Esophagus squamous epithelium (tissue), 5 donors: ENCODE results near the gene FNDC3A. TPM values are rescaled to one million over a fixed set of nuclear protein-coding genes. Genes with fewer than 3 reads are reported as not detected.

Experiments used
- DNase-seq: peaks from one replicate; lab custom pipeline; 2025; lab: John Stamatoyannopoulos, UW
- H3K27ac ChIP-seq, 4 donors: fragments of 200-600 bp; sonication (generic); one replicate each; pipeline ENCODE4 v1.5.1; 2016 to 2019; ENCODE audit warnings: mild to moderate bottlenecking in 1 of 4
- H3K27me3 ChIP-seq, 4 donors: fragments of 200-600 bp; sonication (generic); 1 replicate in 3 of 4; 2 replicates in 1 of 4; pipeline versions ENCODE4 v1.5.1 to v1.6.0; 2017 to 2021; ENCODE audit warnings: antibody characterized with exemption in 1 of 4
- H3K36me3 ChIP-seq, 3 donors: fragments of 200-600 bp; sonication (generic); one replicate each; pipeline ENCODE4 v1.5.1; 2016 to 2019
- H3K4me1 ChIP-seq, 3 donors: fragments of 200-600 bp; sonication (generic); one replicate each; pipeline ENCODE4 v1.5.1; 2017 to 2019
- H3K4me3 ChIP-seq, 4 donors: fragments of 200-600 bp; sonication (generic); 1 replicate in 3 of 4; 2 replicates in 1 of 4; pipeline ENCODE4 v1.5.1; 2016 to 2019; ENCODE audit warnings: mild to moderate bottlenecking in 2 of 4, moderate library complexity in 1 of 4
- H3K9me3 ChIP-seq, 3 donors: fragments of 200-600 bp; sonication (generic); one replicate each; pipeline ENCODE4 v1.5.1; 2016 to 2019
- CTCF ChIP-seq, 6 experiments: fragments of 450-650 bp in 4 of 6; fragments of 200-600 bp in 2 of 6; sonication (generic) in 2 of 6; IDR thresholded peaks; one replicate each; pipeline ENCODE4 v1.5.1; 2016 to 2019; ENCODE audit warnings: antibody characterized with exemption in 6 of 6, mild to moderate bottlenecking in 4 of 6, moderate library complexity in 4 of 6
- POLR2A ChIP-seq, 4 donors: fragments of 450-650 bp; IDR thresholded peaks; one replicate each; pipeline ENCODE4 v1.6.1; 2017; ENCODE audit warnings: antibody characterized with exemption in 4 of 4, mild to moderate bottlenecking in 4 of 4, moderate library complexity in 3 of 4
- WGBS, 2 donors: methylation state at CpG; one replicate each; pipeline ENCODE4 v1.1.5; 2018; 5-methylcytosine and 5-hydroxymethylcytosine counted together
- intact Hi-C: fragments of 100-400 bp; cut with DNase I; formaldehyde crosslinking; loops from one replicate; pipeline ENCODE4 v1.15.0; 2022
- total RNA-seq, 4 donors: library from RNA; depleted of rRNA; stranded (reverse); fragments of >200 nt; gene quantifications; one replicate each; pipeline ENCODE4 v1.1.0, GENCODE V29; 2016
- donor health status: DM: yes; HTN: yes; CAD: no.

The FNDC3A gene
- 10 to 100 TPM in 3 of 4 donors, 1 to 10 TPM in 1; 10.0 to 29.8 (median 19.5) TPM for total RNA-seq

- H3K4me3 ChIP-seq, result peak within 1 kb of the TSS; percentile 62 to 92 (median 76)
- WGBS, 2 donors, result 0% methylated on average over 5 of the region's 86 CpGs; no CpG with 5 or more reads in 1 of the 2 donors
Measured at GRCh38 chr13:48975856-48976575, at the start of gene FNDC3A. Gene FNDC3A, plus strand, starts transcription at chr13:48975912. Its CDS starts 30,279 bp downstream, at chr13:49006191.

GRCh38 chr13:48928757-48929430, 46.8 kb upstream of the FNDC3A start:
- H3K4me3 ChIP-seq, result no peak overlapping the region
- no peaks in the 10 kb centered on the region for H3K27me3 ChIP-seq
- no peak for DNase-seq
- TF ChIP-seq POLR2A (IDR thresholded peaks at IDR 0.05) (no peak), CTCF (IDR thresholded peaks at IDR 0.05) (no peak)
- 56 to 64% methylated on average over 5 of the region's 5 CpGs for WGBS, 2 donors
- H3K36me3 ChIP-seq, result no peaks in the 10 kb centered on the region
- intact Hi-C loops, result no loop called here
- no peak overlapping the region for H3K27ac ChIP-seq
- no peaks in the 10 kb centered on the region for H3K4me1 ChIP-seq
- H3K9me3 ChIP-seq, result no peaks in the 10 kb centered on the region

More at GRCh38 chr13:48975856-48976575, at the start of gene FNDC3A:
- H3K27me3 ChIP-seq, result no peaks in the 10 kb centered on the region
- H3K27ac ChIP-seq, result peak within 1 kb of the TSS; percentile 91 to 99 (median 97)
- peak in 2 of 4 donors; percentile 29 to 78 for TF ChIP-seq POLR2A (IDR thresholded peaks at IDR 0.05)
- TF ChIP-seq CTCF (IDR thresholded peaks at IDR 0.05), result no peak
- DNase-seq, result peak; percentile 33
- peaks cover 0 to 7% (median 0%) of the 10 kb centered on the region in 3 donors for H3K9me3 ChIP-seq
- peaks cover 0 to 50% (median 20%) of the 10 kb centered on the region in 3 donors for H3K4me1 ChIP-seq
- H3K36me3 ChIP-seq, result no peaks in the 10 kb centered on the region
- intact Hi-C loops, result no loop called here

GRCh38 chr13:48930918-48931317, 44.8 kb upstream of the FNDC3A start:
- intact Hi-C loops, result no loop called here
- TF ChIP-seq POLR2A (IDR thresholded peaks at IDR 0.05) (no peak), CTCF (IDR thresholded peaks at IDR 0.05) (no peak)

GRCh38 chr13:48938308-48938943, 37.3 kb upstream of the FNDC3A start:
- TF ChIP-seq POLR2A (IDR thresholded peaks at IDR 0.05) (no peak), CTCF (IDR thresholded peaks at IDR 0.05) (no peak)
- Histone ChIP-seq H3K27me3 (no peaks in the 10 kb centered on the region), H3K36me3 (no peaks in the 10 kb centered on the region), H3K4me1 (no peaks in the 10 kb centered on the region), H3K9me3 (no peaks in the 10 kb centered on the region), H3K4me3 (no peak overlapping the region), H3K27ac (no peak overlapping the region)
- no peak for DNase-seq
- intact Hi-C loops, result no loop called here

More at GRCh38 chr13:48930918-48931317, 44.8 kb upstream of the FNDC3A start:
- Histone ChIP-seq H3K27me3 (no peaks in the 10 kb centered on the region), H3K27ac (no peak overlapping the region), H3K4me1 (no peaks in the 10 kb centered on the region), H3K4me3 (no peak overlapping the region), H3K36me3 (no peaks in the 10 kb centered on the region), H3K9me3 (no peaks in the 10 kb centered on the region)
- WGBS, 2 donors, result 27 to 39% methylated on average over 1 of the region's 1 CpG
- DNase-seq, result no peak
